ENCODE measurements around the gene TOGARAM2. TPM values are rescaled to one million over a fixed set of nuclear protein-coding genes. Genes with fewer than 3 reads are reported as not detected.
A peak's percentile ranks its signal among the peaks of the same experiment; 100 is the strongest.

The TOGARAM2 gene
- total and polyA plus RNA-seq, 2 experiments from 2014 or later = 1.8 TPM

- TF ChIP-seq ZNF462 (CRISPR knock-in tag; IDR thresholded peaks at IDR 0.05) = no peak
Measured at GRCh38 chr2:28982381-28982950, 1.4 kb downstream of the TOGARAM2 start (continued).

DNA sequence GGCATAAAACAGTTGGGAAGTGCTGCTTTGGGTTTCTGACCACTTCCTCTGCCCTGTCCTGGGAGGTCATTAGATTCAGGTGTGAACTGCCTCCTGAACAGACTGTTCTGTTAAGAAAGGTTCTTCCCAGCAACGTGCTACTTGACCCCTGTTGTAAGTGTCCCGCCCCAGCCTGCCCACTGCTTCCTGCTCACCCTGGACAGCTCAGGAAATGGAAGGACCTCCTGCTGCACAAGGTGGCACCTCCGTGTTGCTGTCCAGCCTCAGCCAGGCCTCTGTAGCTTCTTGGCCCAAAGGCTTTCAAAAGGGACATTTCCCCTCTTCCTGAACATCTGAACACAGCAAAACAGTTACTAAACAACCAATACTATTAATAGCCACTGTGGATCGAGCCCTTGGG is 5.3 kb downstream of the TOGARAM2 start:
- peaks cover 5% of the 10 kb centered on the region; the same call in 1 of the 3 replicates for H3K4me1 Mint-ChIP-seq
- H2AFZ ChIP-seq = no peak overlapping the region
- TF ChIP-seq EZH2phosphoT487 (IDR thresholded peaks at IDR 0.05; ENCODE audit: unreplicated experiment) (no peak), ZNF331 (CRISPR knock-in tag; IDR thresholded peaks at IDR 0.05; ENCODE audit: low read depth) (no peak)
- no peaks in the 10 kb centered on the region for H3K9me2 ChIP-seq (ENCODE audit: insufficient read depth)
- H3K36me3 Mint-ChIP-seq (ENCODE audit: low read depth) = no peaks in the 10 kb centered on the region
- H3K4me1 ChIP-seq (ENCODE audit: insufficient read depth) = no peaks in the 10 kb centered on the region
- no peaks in the 10 kb centered on the region for H3F3A ChIP-seq (replicated peaks; ENCODE audit: low read depth)
- no peaks in the 10 kb centered on the region for H4K20me1 ChIP-seq (replicated peaks; ENCODE audit: insufficient read depth)
- H3K27ac Mint-ChIP-seq = peak overlapping the region; percentile 15; the same call in 1 of the 2 replicates
- no peaks in the 10 kb centered on the region for H3K9me3 Mint-ChIP-seq
- H3K27ac ChIP-seq (ENCODE audit: low read depth) = no peak overlapping the region
- H3K4me3 Mint-ChIP-seq = no peak overlapping the region
- no peak overlapping the region for H3K4me3 ChIP-seq
- H3K36me3 ChIP-seq (ENCODE audit: insufficient read depth) = no peaks in the 10 kb centered on the region
- H3K27me3 ChIP-seq (ENCODE audit: insufficient read depth) = no peaks in the 10 kb centered on the region
- H3K79me2 ChIP-seq (replicated peaks; ENCODE audit: insufficient read depth) = no peaks in the 10 kb centered on the region
- no peak overlapping the region for H3K4me2 ChIP-seq
- ATAC-seq (no peak), DNase-seq (ENCODE audit: low spot score) (no peak)
- peaks cover 9% of the 10 kb centered on the region for H3K27me3 Mint-ChIP-seq (ENCODE audit: insufficient read depth, low read depth, poor library complexity)

- no peak overlapping the region for H3K27ac ChIP-seq (ENCODE audit: low read depth)
- Mint-ChIP-seq H3K36me3 (ENCODE audit: low read depth) (no peaks in the 10 kb centered on the region), H3K4me1 (peaks cover 5% of the 10 kb centered on the region; the same call in 1 of the 3 replicates), H3K27ac (no peak overlapping the region), H3K4me3 (no peak overlapping the region), H3K27me3 (ENCODE audit: insufficient read depth, low read depth, poor library complexity) (peaks cover 6% of the 10 kb centered on the region), H3K9me3 (no peaks in the 10 kb centered on the region; the same call in 2 of the 3 replicates)
- H3K4me3 ChIP-seq = no peak overlapping the region
- no peaks in the 10 kb centered on the region for H3K27me3 ChIP-seq (ENCODE audit: insufficient read depth)
- no peak overlapping the region for H2AFZ ChIP-seq
- no peak for ATAC-seq
- no peaks in the 10 kb centered on the region for H4K20me1 ChIP-seq (replicated peaks; ENCODE audit: insufficient read depth)
- no peaks in the 10 kb centered on the region for H3K9me2 ChIP-seq (ENCODE audit: insufficient read depth)
- no peaks in the 10 kb centered on the region for H3K4me1 ChIP-seq (ENCODE audit: insufficient read depth)
- H3K4me2 ChIP-seq = no peak overlapping the region
- no peak for DNase-seq (ENCODE audit: low spot score)
- no peaks in the 10 kb centered on the region for H3F3A ChIP-seq (replicated peaks; ENCODE audit: low read depth)
- H3K36me3 ChIP-seq (ENCODE audit: insufficient read depth) = no peaks in the 10 kb centered on the region
- no peaks in the 10 kb centered on the region for H3K79me2 ChIP-seq (replicated peaks; ENCODE audit: insufficient read depth)
- TF ChIP-seq CTCF (conservative IDR thresholded peaks at IDR 0.05; ENCODE audit: low read depth in 2 of 2) (no peak), JUNB (IDR thresholded peaks at IDR 0.05; ENCODE audit: unreplicated experiment) (no peak), NANOG (IDR thresholded peaks at IDR 0.05; ENCODE audit: borderline replicate concordance) (no peak), ZNF114 (CRISPR knock-in tag; IDR thresholded peaks at IDR 0.05) (no peak), REST (IDR thresholded peaks at IDR 0.05; ENCODE audit: unreplicated experiment) (no peak), POLR2AphosphoS5 (IDR thresholded peaks at IDR 0.05; ENCODE audit: low read depth) (no peak)
Measured at GRCh38 chr2:28989973-28990372, 8.9 kb downstream of the TOGARAM2 start.

All from GM23338 (cell line).